Thyroid gland (tissue), 4 donors: ENCODE data around the gene TRABD2B. TPM values are rescaled to one million over a fixed set of nuclear protein-coding genes. Genes with fewer than 3 reads are reported as not detected.

ENCODE experiments used
- DNase-seq, 2 donors: peaks; one replicate each; pipeline ENCODE4 v3.0.0-alpha.2; 2019
- H3K27ac ChIP-seq, 3 donors: fragments of 200-600 bp; sonication (generic); 1 replicate in 2 of 3; 2 replicates in 1 of 3; pipeline ENCODE4 v1.5.1; 2016 to 2019; ENCODE audit warnings: mild to moderate bottlenecking in 1 of 3, moderate library complexity in 1 of 3
- H3K27me3 ChIP-seq: fragments of 200-600 bp; sonication (generic); one replicate; pipeline ENCODE4 v1.5.1; 2019
- H3K36me3 ChIP-seq, 2 donors: fragments of 200-600 bp; sonication (generic); one replicate each; pipeline ENCODE4 v1.5.1; 2016 to 2019
- H3K4me1 ChIP-seq, 2 donors: fragments of 200-600 bp; sonication (generic); one replicate each; pipeline ENCODE4 v1.5.1; 2017 to 2019
- H3K4me3 ChIP-seq, 3 donors: fragments of 200-600 bp; sonication (generic); replicated peaks in 1 of 3; 1 replicate in 2 of 3; 2 replicates in 1 of 3; pipeline ENCODE4 v1.5.1; 2016; ENCODE audit warnings: mild to moderate bottlenecking in 1 of 3
- H3K9me3 ChIP-seq: fragments of 200-600 bp; sonication (generic); one replicate; pipeline ENCODE4 v1.5.1; 2017
- CTCF ChIP-seq, 6 experiments: fragments of 200-600 bp in 3 of 6; fragments of 450-650 bp in 3 of 6; sonication (generic) in 3 of 6; IDR thresholded peaks; one replicate each; pipeline ENCODE4 v1.5.1; 2016 to 2019; ENCODE audit warnings: antibody characterized with exemption in 6 of 6, mild to moderate bottlenecking in 2 of 6, inconsistent platforms in 1 of 6, moderate library complexity in 1 of 6
- POLR2A ChIP-seq, 2 donors: fragments of 450-650 bp; IDR thresholded peaks; one replicate each; pipeline ENCODE4 v1.6.1; 2017; ENCODE audit warnings: antibody characterized with exemption in 2 of 2, mild to moderate bottlenecking in 2 of 2, moderate library complexity in 1 of 2
- WGBS, 2 donors: methylation state at CpG; one replicate each; pipeline ENCODE4 v1.1.5; 2017; 5-methylcytosine and 5-hydroxymethylcytosine counted together
- intact Hi-C: fragments of 100-400 bp; cut with DNase I; formaldehyde crosslinking; loops from one replicate; pipeline ENCODE4 v1.15.1; 2023
- total RNA-seq, 4 donors: library from RNA; depleted of rRNA; stranded (reverse); fragments of >200 nt; gene quantifications; one replicate each; pipeline ENCODE4 v1.2.3, GENCODE V29; 2016

The TRABD2B gene
- total RNA-seq, 4 donors from 2014 or later, result 0.34 to 1.1 (median 0.63) TPM

DNA sequence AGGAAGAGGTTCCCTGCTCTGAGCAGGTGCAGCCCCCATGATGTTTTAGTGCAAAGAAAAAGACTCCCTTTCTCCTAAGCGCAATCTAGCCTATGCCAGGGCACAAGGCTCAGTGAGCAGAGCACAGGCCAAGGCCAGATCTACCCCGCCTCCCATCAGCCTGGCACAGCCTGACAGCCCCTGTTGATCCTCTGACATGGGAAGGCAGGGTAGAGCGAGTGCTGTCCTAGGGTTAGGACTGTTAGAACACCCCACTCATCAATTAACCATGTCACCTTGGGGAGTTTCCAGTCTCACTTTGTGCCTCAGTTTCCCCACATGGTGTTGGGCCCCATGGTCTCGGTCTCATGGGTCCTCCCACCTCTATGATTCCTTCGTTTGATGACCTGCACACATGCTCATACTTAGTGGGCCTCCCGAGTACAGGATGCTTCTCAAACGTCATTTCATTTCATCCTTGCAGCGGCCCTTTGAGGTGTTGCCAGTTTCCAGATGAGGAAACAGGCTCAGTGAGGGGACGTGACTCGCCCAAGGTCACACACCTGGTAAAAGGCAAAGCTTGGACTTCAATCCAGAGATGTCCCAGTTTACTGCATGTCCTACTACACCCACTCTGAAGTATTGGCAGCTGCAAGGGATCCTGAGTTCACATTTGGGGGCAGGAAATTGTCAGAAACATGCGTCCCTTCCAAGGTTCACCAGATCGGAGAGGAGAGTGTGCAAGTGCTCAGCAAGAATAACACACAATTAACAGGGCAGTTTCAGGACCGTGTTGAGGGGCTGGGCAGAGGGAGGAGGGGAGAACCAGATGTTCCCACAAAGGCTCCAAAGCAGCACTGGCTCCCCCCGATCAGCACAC, 213.3 kb downstream of the TRABD2B start:
- H3K27ac ChIP-seq, result no peak overlapping the region
- H3K4me1 ChIP-seq, result peaks cover 0 to 12% of the 10 kb centered on the region in 2 donors
- H3K36me3 ChIP-seq, result no peaks in the 10 kb centered on the region
- 59 to 64% methylated on average over 14 of the region's 14 CpGs for WGBS, 2 donors
- no peaks in the 10 kb centered on the region for H3K27me3 ChIP-seq
- no peak for DNase-seq
- no peak overlapping the region for H3K4me3 ChIP-seq
- TF ChIP-seq POLR2A (IDR thresholded peaks at IDR 0.05) (no peak), CTCF (IDR thresholded peaks at IDR 0.05) (no peak)
- no peaks in the 10 kb centered on the region for H3K9me3 ChIP-seq
- intact Hi-C loops, result no loop called here

DNA sequence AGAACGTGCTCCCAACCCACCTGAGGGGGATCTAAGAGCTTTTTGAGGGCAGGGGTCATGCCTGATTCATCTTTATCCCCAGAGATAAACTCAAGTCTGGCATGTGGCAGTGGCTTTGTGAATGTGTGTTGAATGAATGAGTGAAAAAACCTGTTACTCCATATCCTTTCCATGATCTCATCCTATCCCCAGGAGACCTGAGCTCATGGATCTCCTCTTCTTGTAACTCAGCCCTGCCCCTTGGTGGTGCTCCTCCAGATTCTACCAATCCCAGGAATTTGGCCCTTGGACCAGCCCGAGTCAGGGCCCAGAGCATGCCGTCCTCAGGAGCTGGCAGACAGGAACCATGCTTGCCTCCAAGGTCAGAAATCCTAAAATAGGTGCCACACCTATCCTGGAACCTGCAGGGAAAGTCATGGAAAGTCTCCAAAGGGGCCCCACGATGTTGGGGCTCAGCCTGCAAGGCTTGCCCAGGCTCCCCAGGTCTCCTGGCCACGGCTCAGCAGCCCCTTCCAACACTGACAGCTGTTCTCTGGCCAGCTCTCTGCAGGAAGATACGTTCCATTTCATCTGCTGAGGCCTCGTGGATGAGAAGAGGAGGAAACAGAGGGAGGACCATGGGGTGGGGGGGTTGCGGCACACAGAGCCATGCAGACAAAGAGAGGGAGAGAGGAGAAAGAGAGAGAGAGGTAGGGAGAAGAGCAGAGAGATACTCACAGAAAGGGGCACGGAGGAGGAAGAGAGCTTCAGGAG, 214.6 kb downstream of the TRABD2B start:
- H3K4me3 ChIP-seq, result no peak overlapping the region
- intact Hi-C loops, result no loop called here
- no peak for DNase-seq
- 78 to 83% methylated on average over 9 of the region's 9 CpGs for WGBS, 2 donors
- H3K9me3 ChIP-seq, result no peaks in the 10 kb centered on the region
- H3K27ac ChIP-seq, result no peak overlapping the region
- H3K27me3 ChIP-seq, result no peaks in the 10 kb centered on the region
- no peak for TF ChIP-seq POLR2A (IDR thresholded peaks at IDR 0.05)
- no peak for TF ChIP-seq CTCF (IDR thresholded peaks at IDR 0.05)
- H3K36me3 ChIP-seq, result no peaks in the 10 kb centered on the region
- peaks cover 0 to 12% of the 10 kb centered on the region in 2 donors for H3K4me1 ChIP-seq

- Histone ChIP-seq H3K27ac (no peak overlapping the region), H3K4me3 (no peak overlapping the region), H3K9me3 (no peaks in the 10 kb centered on the region), H3K27me3 (no peaks in the 10 kb centered on the region), H3K36me3 (no peaks in the 10 kb centered on the region), H3K4me1 (peaks cover 0 to 12% of the 10 kb centered on the region in 2 donors)
- no peak for DNase-seq
- TF ChIP-seq POLR2A (IDR thresholded peaks at IDR 0.05), result no peak
- TF ChIP-seq CTCF (IDR thresholded peaks at IDR 0.05), result no peak
- intact Hi-C loops, result no loop called here
- WGBS, 2 donors, result 86 to 87% methylated on average over 22 of the region's 22 CpGs
These were observed 215.8 kb downstream of the TRABD2B start for GRCh38 chr1:47781171-47781959.

- Histone ChIP-seq H3K4me1 (peaks cover 0 to 12% of the 10 kb centered on the region in 2 donors), H3K27ac (no peak overlapping the region), H3K9me3 (no peaks in the 10 kb centered on the region), H3K27me3 (no peaks in the 10 kb centered on the region), H3K36me3 (no peaks in the 10 kb centered on the region), H3K4me3 (no peak overlapping the region)
- no peak for DNase-seq
- intact Hi-C loops, result no loop called here
- TF ChIP-seq CTCF (IDR thresholded peaks at IDR 0.05) (no peak), POLR2A (IDR thresholded peaks at IDR 0.05) (no peak)
- 82 to 88% methylated on average over 3 to 8 of the region's 8 CpGs for WGBS, 2 donors
These were observed 216.7 kb downstream of the TRABD2B start for GRCh38 chr1:47780469-47780995.
